Subcutaneous abdominal adipose tissue (tissue), 5 donors: Measurements from ENCODE around the gene ARF3.

ENCODE experiments used
- H3K27ac ChIP-seq: one replicate; pipeline ENCODE4 v1.7.0; 2013; ENCODE audit warnings: low read depth, mild to moderate bottlenecking, inconsistent platforms, low read length, moderate library complexity
- H3K27me3 ChIP-seq, 5 donors: one replicate each; pipeline ENCODE4 v1.7.0; 2013; ENCODE audit warnings: low read length in 5 of 5, inconsistent platforms in 1 of 5; ENCODE audit not compliant: control insufficient read depth in 5 of 5, insufficient read depth in 4 of 5
- H3K36me3 ChIP-seq, 5 donors: one replicate each; pipeline ENCODE4 v1.7.0; 2013; ENCODE audit warnings: low read length in 5 of 5; ENCODE audit not compliant: control insufficient read depth in 5 of 5, insufficient read depth in 5 of 5
- H3K4me1 ChIP-seq, 5 donors: one replicate each; pipeline ENCODE4 v1.7.0; 2013; ENCODE audit warnings: low read length in 5 of 5, mild to moderate bottlenecking in 3 of 5, moderate library complexity in 1 of 5; ENCODE audit not compliant: control insufficient read depth in 5 of 5, insufficient read depth in 5 of 5
- H3K4me3 ChIP-seq, 5 donors: one replicate each; pipeline ENCODE4 v1.7.0; 2013; ENCODE audit warnings: low read length in 5 of 5, low read depth in 1 of 5
- H3K9ac ChIP-seq, 5 donors: one replicate each; pipeline ENCODE4 v1.7.0; 2013; ENCODE audit warnings: low read length in 5 of 5, mild to moderate bottlenecking in 4 of 5, moderate library complexity in 3 of 5
- H3K9me3 ChIP-seq, 5 donors: one replicate each; pipeline ENCODE4 v1.7.0; 2013; ENCODE audit warnings: low read length in 5 of 5; ENCODE audit not compliant: control insufficient read depth in 5 of 5
- donor health status: healthy.
- donor health status: healthy.
- donor health status: healthy.
- donor health status: healthy.
- donor health status: healthy.

ARF3 gene

GRCh38 chr12:48965298-48965838 is 8.1 kb upstream of the ARF3 start:
- no peak overlapping the region for H3K4me3 ChIP-seq
- H3K4me1 ChIP-seq = peaks cover 0 to 9% (median 6%) of the 10 kb centered on the region in 5 donors
- H3K9me3 ChIP-seq = no peaks in the 10 kb centered on the region
- H3K27ac ChIP-seq = no peak overlapping the region
- no peaks in the 10 kb centered on the region for H3K36me3 ChIP-seq
- H3K27me3 ChIP-seq = peaks cover 5 to 23% (median 10%) of the 10 kb centered on the region in 5 donors
- no peak overlapping the region for H3K9ac ChIP-seq

- Histone ChIP-seq H3K27ac (no peak overlapping the region), H3K36me3 (no peaks in the 10 kb centered on the region), H3K4me3 (no peak overlapping the region), H3K27me3 (peaks cover 0 to 5% (median 0%) of the 10 kb centered on the region in 5 donors), H3K9me3 (no peaks in the 10 kb centered on the region), H3K4me1 (peaks cover 0 to 11% (median 8%) of the 10 kb centered on the region in 5 donors), H3K9ac (no peak overlapping the region)
Observed at GRCh38 chr12:48961801-48962200, 4.5 kb upstream of the ARF3 start.

DNA sequence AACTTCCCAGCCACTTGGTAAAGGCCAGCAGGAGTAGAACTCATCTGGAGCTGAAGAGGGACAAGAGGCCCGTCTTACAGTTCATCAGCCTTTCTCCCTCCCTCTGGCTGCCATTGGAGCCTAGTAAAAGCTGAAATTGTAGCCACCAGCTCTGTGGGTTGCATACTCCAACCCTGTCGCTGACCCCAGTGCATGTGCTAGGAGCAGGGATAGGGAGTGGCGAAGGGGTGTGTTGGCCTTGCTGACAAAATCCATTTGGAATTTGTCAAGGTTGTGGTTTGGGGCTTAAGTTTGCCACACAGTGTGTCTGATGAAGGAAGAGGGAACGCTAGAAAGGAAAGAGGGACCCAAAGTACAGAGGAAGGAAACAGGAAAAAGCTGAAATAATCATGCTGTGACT is 4.0 kb upstream of the ARF3 start:
- H3K36me3 ChIP-seq = no peaks in the 10 kb centered on the region

GRCh38 chr12:48960834-48961233 is 3.5 kb upstream of the ARF3 start:
- Histone ChIP-seq H3K4me3 (no peak overlapping the region), H3K27me3 (peaks cover 0 to 3% (median 0%) of the 10 kb centered on the region in 5 donors), H3K4me1 (peaks cover 3 to 20% (median 13%) of the 10 kb centered on the region in 5 donors), H3K9me3 (no peaks in the 10 kb centered on the region), H3K36me3 (no peaks in the 10 kb centered on the region), H3K27ac (no peak overlapping the region), H3K9ac (no peak overlapping the region)

More for the DNA sequence above, 4.0 kb upstream of the ARF3 start:
- Histone ChIP-seq H3K27me3 (peaks cover 0 to 5% (median 0%) of the 10 kb centered on the region in 5 donors), H3K4me1 (peaks cover 0 to 15% (median 10%) of the 10 kb centered on the region in 5 donors), H3K27ac (no peak overlapping the region), H3K4me3 (no peak overlapping the region), H3K9ac (no peak overlapping the region), H3K9me3 (no peaks in the 10 kb centered on the region)

- Histone ChIP-seq H3K27ac (no peak overlapping the region), H3K4me1 (peaks cover 4 to 27% (median 21%) of the 10 kb centered on the region in 5 donors), H3K9me3 (no peaks in the 10 kb centered on the region), H3K9ac (peak overlapping the region in 2 of 5 donors; percentile 89 to 95), H3K4me3 (peak overlapping the region; percentile 76 to 95 (median 91)), H3K27me3 (peaks cover 0 to 3% (median 0%) of the 10 kb centered on the region in 5 donors), H3K36me3 (peaks cover 0 to 2% (median 1%) of the 10 kb centered on the region in 5 donors)
Observed at GRCh38 chr12:48958049-48958388, 732 bp upstream of the ARF3 start.

DNA sequence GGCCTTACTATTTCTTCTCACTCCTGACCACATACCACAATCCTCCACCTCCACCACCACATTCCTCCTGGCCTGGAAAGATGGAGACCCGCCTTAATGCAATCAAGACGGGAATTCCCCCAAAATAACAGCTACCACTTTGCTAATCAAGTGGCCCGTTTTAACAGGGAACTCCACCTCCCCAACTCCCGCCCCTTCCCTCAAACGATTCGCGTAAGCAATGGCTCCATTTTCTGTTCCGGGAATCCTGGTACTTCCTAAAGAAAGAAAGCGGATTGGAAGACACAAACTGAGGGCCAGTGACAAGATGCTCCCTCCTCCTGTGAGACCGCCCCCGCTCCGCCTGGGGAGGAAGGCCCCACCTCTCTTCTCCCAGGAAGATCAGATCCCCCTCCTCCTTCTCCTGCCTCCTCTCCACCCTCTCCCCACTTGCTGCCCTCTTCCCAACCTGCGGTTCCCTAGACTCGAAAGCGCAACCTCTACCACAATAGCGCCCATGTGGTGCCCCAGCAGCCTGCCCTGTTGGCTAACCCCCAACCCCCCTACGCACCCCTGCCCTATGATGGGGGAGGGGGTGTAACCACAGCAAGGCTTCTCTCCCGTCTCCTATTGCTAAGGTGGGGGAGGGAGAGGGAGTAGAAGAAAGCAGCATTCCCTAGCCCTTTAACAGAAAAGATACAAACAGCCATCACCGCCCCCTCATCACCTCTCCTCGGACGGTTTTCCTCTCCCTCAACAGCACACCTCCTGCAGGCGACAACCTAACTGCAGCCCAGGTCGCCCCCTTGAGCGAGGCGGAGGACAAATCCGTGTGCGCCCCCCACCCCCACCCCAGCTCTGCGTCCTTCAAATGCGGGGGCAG is 777 bp downstream of the ARF3 start:
- peak overlapping the region; percentile 78 for H3K27ac ChIP-seq
- peaks cover 4 to 12% (median 8%) of the 10 kb centered on the region in 5 donors for H3K36me3 ChIP-seq
- H3K4me3 ChIP-seq = peak overlapping the region; percentile 88 to 95 (median 94)
- H3K27me3 ChIP-seq = peaks cover 0 to 3% (median 0%) of the 10 kb centered on the region in 5 donors
- peak overlapping the region in 4 of 5 donors; percentile 87 to 95 (median 91) for H3K9ac ChIP-seq
- H3K9me3 ChIP-seq = no peaks in the 10 kb centered on the region
- H3K4me1 ChIP-seq = peaks cover 4 to 27% (median 21%) of the 10 kb centered on the region in 5 donors

DNA sequence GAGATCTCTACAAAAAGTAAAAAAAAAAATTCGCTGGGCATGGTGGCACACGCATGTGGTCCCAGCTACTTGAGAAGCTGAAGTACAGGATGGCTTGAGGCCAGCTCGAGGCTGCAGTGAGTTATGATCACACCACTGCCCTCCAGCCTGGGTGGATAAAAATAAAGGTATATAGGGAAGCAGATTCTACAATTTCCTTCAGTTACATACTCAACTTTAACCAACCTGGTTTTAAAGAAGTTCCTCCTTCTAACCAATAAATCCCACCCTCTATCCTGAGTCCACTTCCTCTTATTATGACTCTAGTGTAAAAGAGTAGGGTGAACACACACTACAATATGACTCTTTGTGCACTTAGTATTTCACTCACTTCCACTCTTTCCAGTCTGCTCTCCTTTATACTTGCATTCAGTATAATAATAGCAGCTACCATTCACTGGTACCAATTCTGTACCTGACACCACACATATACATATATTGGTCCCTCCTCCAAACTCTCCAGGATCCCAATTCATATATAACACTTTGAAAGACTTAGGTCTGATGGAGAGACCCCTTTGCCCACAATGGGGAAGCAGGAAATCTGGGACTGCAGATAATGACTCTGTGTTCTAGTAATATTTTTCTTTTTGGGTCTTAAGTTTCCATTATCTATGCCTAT is 2.3 kb downstream of the ARF3 start:
- Histone ChIP-seq H3K9ac (no peak overlapping the region), H3K4me1 (peaks cover 4 to 27% (median 21%) of the 10 kb centered on the region in 5 donors), H3K4me3 (no peak overlapping the region), H3K27me3 (no peaks in the 10 kb centered on the region), H3K36me3 (peaks cover 4 to 14% (median 8%) of the 10 kb centered on the region in 5 donors), H3K9me3 (no peaks in the 10 kb centered on the region), H3K27ac (peak overlapping the region; percentile 45)

DNA sequence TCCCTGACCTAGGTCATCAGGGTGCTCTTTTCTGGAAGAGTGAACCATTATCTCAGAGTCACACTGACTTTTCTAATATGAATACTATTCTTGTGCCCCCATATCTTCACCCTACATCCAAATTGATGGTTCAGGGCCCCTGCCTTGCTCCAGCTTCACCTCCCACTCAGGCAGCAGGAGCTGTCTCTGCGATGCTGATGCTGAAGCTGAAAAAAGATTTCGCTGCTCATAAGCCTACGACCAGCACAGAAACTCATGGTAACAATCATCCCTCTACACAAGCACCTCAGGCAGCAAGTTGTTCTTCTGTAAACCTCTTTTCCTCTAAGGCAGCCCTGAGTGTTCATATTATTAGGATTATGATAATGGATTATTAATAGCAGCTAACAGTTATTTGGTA is 3.2 kb downstream of the ARF3 start:
- Histone ChIP-seq H3K9ac (no peak overlapping the region), H3K36me3 (peaks cover 4 to 18% (median 8%) of the 10 kb centered on the region in 5 donors), H3K9me3 (no peaks in the 10 kb centered on the region), H3K4me3 (no peak overlapping the region), H3K27ac (no peak overlapping the region), H3K27me3 (no peaks in the 10 kb centered on the region), H3K4me1 (peaks cover 4 to 27% (median 21%) of the 10 kb centered on the region in 5 donors)

DNA sequence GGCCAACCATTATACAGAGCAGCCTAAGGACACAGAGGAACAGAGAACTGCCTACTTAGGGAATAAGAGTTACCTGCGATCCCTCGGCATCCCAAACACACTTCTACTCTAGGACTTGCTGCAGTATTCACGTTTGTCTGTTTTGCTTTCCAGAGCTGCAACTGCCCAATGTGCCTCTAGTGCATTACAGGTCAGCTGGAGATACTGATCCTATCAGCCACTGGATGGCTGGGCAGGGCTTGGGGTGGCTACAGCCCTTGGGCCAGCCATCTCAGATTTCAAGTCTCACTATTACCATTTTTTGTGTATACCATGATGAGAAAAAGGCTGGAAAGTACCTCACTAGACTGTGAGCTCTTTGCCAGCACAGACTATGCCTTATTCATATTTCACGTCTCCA is 4.6 kb downstream of the ARF3 start:
- Histone ChIP-seq H3K4me1 (peaks cover 4 to 22% (median 16%) of the 10 kb centered on the region in 5 donors), H3K36me3 (peaks cover 4 to 23% (median 8%) of the 10 kb centered on the region in 5 donors), H3K4me3 (no peak overlapping the region), H3K9ac (no peak overlapping the region), H3K9me3 (no peaks in the 10 kb centered on the region), H3K27me3 (no peaks in the 10 kb centered on the region), H3K27ac (no peak overlapping the region)

- no peak overlapping the region for H3K9ac ChIP-seq
- peaks cover 3 to 23% (median 4%) of the 10 kb centered on the region in 5 donors for H3K36me3 ChIP-seq
- no peak overlapping the region for H3K27ac ChIP-seq
- H3K4me1 ChIP-seq = peaks cover 0 to 11% (median 10%) of the 10 kb centered on the region in 5 donors
- no peak overlapping the region for H3K4me3 ChIP-seq
- no peaks in the 10 kb centered on the region for H3K9me3 ChIP-seq
- H3K27me3 ChIP-seq = no peaks in the 10 kb centered on the region
Observed at GRCh38 chr12:48947727-48948126, 9.6 kb downstream of the ARF3 start.
